ENCODE data around the gene CROCC2.

Gene CROCC2

DNA sequence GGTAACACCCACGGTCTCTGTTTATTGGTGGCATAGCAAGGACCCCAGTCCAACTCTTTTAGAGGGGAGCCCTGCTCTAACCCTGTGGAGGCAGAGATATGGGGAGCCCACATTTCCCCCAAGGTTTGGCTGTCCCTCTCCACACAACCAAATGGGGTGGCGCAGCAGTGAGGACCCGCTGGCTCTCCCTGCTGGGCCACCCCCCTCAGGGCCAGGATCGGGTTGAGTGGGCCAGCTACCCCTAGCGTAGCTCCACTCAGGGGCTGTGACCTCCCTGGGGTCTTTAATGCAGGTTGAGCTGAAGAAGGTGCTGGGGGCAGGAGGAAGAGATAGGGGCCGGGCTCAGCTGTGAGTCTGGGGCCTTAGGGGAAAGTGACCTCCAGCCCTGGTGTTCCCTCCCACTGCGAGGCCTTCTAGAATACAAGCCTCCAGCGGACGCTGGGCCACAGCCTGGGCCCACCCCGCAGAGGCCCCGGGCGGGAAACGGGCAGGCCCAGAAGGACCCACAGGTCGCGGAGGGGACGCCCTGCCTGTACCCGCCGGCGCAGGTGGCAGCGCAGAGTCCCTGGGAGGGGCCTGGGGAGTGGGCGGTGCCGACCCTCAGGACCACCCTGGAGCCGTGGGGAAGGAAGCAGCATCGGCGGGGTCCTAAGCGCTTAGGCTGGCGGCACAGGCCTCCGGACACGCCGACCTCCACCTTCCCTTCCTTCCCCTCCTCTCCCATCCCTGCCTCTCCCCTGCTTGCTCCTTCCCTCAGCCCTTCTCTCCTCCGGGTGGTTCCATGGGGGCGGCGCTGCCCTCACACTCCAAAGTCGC is 9.6 kb downstream of the CROCC2 start:
- Mint-ChIP-seq H3K27me3 (peaks cover 53% of the 10 kb centered on the region), H3K4me1 (ENCODE audit: low read depth) (no peaks in the 10 kb centered on the region), H3K36me3 (ENCODE audit: low read depth) (no peaks in the 10 kb centered on the region), H3K27ac (no peak overlapping the region), H3K9me3 (no peaks in the 10 kb centered on the region), H3K4me3 (no peak overlapping the region)
- intact Hi-C loops (cut with micrococcal nuclease): no loop called here

DNA sequence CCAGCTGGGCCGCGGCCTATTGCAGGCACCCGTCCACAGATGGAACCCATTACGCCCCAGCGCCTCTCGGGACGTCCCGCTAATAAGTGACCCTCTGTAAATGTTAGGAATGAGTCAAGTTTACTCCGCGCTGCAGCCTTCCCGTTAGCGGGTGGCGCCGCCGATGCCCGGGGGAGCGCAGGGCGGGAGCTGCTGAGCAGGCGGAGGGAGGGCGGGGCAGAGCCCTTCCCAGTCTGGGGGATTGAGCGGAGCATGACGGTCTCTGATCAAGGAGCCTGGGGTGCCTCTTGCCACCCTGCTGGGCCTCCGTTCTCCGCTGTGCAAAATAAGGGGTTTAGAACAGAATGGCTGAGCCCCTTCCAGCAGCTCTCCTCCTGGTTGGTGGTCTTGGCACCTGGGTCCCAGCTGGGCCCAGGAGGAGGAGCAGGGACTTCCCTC is 10.5 kb downstream of the CROCC2 start:
- Mint-ChIP-seq H3K4me1 (ENCODE audit: low read depth) (no peaks in the 10 kb centered on the region), H3K4me3 (no peak overlapping the region), H3K27me3 (peaks cover 50% of the 10 kb centered on the region), H3K9me3 (no peaks in the 10 kb centered on the region), H3K36me3 (ENCODE audit: low read depth) (no peaks in the 10 kb centered on the region), H3K27ac (no peak overlapping the region)
- intact Hi-C loops (cut with micrococcal nuclease): no loop called here

DNA sequence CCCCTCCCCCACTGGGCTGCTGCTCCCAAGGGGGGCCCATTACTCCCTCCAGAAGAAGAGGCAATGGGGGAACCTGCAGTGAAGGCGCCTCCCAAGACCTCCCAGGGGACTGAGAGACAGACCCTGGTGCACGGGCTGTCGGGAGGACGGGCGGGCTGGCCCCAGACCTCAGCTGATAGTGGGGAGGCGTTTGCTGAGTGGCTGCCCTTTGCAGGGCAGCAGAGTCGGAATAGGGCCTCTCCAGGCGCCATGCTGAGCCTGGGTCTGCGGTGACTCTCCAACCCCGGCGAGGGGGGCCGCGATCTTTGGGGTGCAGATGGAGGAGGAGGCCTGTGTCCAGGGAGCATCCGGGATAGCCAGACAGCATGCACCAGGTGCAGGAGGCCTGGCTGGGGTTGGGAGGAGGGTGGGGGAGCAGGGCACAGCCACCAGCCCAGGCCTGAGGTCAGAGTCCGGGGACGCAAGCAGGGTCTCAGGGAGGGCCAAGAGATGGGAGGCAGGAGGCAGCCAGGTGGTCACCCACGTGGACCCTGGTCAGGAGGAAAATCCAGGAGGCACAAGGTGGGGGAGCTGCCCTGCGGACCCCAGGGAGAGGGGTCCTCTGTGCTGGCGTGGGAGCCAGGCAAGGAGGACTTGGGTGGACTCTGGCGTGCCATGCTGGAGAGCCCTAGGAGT is 11.0 kb downstream of the CROCC2 start:
- Mint-ChIP-seq H3K27ac (no peak overlapping the region), H3K36me3 (ENCODE audit: low read depth) (no peaks in the 10 kb centered on the region), H3K27me3 (peaks cover 45% of the 10 kb centered on the region), H3K9me3 (no peaks in the 10 kb centered on the region), H3K4me3 (no peak overlapping the region), H3K4me1 (ENCODE audit: low read depth) (no peaks in the 10 kb centered on the region)
- intact Hi-C loops (cut with micrococcal nuclease): no loop called here

DNA sequence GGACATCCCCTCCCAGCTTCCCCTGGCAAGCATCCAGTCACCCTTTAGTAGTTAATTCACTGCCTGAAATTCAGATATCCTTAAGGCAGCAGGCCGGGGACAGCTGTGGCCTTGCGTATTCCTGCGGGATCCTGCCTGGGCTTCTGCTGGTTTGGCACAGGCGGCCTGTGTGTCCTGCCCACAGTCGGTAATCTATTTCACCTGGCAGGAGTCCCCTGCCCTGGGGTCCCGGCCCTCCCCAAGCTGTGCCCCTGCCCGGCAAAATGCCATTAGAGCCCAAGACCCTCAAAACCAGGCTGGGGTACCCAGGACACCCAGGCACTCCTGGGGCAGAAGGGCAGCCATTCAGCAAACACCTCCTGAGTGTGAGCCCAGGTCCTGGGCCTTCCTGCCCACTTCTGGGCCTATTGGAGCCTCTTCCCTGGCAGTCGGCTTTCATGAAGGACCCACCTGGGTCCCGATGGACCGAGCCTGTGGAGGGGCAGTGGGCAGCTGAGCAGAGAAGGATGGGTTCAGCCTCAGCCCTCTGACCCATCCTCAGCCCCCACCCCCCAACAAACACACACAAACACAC is 11.6 kb downstream of the CROCC2 start:
- Mint-ChIP-seq H3K36me3 (ENCODE audit: low read depth) (no peaks in the 10 kb centered on the region), H3K4me1 (ENCODE audit: low read depth) (no peaks in the 10 kb centered on the region), H3K27ac (no peak overlapping the region), H3K4me3 (no peak overlapping the region), H3K9me3 (no peaks in the 10 kb centered on the region), H3K27me3 (peaks cover 46% of the 10 kb centered on the region)
- intact Hi-C loops (cut with micrococcal nuclease): no loop called here

DNA sequence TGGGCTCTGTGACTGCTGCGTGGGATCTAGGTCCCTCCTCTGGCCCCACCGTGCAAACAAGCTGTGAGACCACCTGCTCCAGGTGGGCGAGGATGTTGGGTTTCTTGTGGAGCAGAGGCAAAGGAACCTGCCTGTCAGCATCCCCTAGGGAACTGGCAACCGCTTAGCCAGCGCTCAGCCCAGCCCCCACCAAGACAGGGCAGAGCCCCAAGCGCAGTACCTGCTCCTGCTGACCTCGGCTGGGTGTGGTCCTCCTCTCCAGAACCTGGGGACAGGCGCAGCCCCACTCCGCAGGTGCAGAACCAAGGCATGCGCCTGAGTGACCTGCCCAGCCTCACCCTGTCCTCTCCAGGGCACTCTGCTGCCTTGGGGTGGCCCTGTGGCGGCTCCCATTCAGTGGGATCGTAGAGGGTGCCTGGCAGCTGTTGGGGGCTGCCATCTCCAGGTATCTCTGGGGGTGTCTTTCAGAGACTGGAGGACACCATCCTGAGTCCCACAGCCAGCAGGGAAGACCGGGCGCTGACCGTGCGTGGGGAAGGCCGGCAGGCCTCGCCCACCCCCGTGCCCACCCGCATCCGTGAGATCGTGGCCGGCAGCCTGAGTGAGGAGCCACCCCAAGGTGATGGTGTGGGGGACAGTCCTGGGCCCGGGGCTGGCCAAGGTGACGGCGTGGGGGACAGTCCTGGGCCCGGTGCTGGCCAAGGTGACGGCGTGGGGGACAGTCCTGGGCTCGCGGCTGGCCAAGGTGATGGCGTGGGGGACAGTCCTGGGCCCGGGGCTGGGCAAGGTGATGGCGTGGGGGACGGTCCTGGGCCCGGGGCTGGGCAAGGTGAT is 12.3 kb downstream of the CROCC2 start:
- Mint-ChIP-seq H3K27me3 (peaks cover 42% of the 10 kb centered on the region), H3K36me3 (ENCODE audit: low read depth) (no peaks in the 10 kb centered on the region), H3K27ac (no peak overlapping the region), H3K4me3 (no peak overlapping the region), H3K4me1 (ENCODE audit: low read depth) (no peaks in the 10 kb centered on the region), H3K9me3 (no peaks in the 10 kb centered on the region)
- intact Hi-C loops (cut with micrococcal nuclease): no loop called here

DNA sequence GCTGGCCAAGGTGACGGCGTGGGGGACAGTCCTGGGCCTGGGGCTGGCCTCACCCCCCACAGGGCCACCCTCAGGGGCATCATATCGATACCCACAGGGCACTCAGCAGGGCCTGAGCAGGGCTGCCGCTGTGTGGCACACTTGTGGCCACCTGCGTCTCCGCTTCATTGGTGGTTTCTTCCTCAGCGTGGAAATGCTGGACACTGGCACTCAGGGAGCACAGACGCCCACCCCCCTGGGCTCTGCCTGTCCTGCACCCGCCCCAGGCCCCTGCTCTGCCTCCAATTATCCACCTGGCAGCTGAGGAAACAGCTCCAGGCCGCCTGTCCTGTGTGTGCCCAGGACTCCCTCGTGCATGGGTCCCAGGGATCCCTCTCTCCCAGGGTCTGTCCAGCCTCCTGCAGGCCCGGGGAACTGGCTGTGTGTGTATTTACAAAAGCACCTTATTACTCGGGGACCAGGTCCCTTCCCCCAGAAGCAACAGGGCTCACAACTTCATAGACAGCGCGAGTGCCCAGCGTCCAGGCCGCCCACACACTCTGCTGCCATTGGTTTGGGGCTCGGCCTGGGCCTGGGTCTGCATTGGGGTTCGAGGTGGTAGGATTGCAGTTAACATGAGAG is 13.1 kb downstream of the CROCC2 start:
- Mint-ChIP-seq H3K4me1 (ENCODE audit: low read depth) (no peaks in the 10 kb centered on the region), H3K36me3 (ENCODE audit: low read depth) (no peaks in the 10 kb centered on the region), H3K27ac (no peak overlapping the region), H3K9me3 (no peaks in the 10 kb centered on the region), H3K4me3 (no peak overlapping the region), H3K27me3 (peaks cover 36% of the 10 kb centered on the region)
- intact Hi-C loops (cut with micrococcal nuclease): no loop called here

DNA sequence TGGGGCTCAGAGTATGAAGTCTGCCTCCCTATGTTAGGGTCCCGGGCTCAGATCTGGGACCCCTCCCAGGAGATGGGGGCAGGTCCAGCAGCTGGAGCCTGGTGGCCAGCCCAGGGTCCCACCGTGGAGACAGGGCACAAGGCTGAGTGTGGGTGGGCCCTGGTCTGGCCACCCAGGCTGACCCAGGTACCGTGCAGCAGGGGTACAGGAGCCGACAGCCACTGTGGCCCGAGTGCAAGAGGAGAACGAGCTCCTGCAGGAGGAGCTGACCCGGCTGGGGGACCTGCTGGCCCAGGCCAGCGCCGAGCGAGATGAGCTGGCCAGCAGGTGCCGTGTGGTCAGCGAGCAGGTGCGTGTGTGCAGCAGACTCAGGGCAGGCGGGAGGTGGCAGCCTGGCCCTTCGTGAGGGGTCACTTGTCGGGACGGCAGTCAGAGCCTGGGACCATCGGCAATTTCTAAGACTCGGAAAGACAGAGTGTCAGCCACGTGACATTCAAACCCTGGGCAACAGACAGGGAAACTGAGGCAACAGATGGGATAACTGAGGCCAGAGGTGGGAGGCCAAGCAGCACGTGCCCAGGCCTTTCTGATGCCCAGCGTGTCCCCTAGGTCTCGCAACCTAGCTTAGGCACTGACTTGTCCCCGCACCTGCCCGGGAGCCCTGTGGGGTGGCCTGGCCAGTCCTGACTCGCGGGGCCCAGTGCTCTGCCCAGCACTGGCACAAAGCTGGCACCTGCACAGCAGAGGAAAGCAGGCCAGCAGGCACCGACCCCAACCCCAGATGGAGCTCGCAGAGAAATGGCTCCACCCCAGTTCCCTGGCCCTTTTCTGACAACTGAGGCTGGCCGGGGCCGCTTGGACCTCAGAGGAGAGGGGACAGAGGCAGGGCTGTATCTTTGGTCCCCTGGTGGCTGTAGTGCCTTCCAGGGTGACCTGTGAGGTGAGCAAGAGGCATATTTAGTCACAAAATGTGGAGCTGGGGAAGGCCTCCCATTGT is 13.9 kb downstream of the CROCC2 start:
- intact Hi-C loops (cut with micrococcal nuclease): no loop called here
- H3K27me3 Mint-ChIP-seq: peaks cover 28% of the 10 kb centered on the region

DNA sequence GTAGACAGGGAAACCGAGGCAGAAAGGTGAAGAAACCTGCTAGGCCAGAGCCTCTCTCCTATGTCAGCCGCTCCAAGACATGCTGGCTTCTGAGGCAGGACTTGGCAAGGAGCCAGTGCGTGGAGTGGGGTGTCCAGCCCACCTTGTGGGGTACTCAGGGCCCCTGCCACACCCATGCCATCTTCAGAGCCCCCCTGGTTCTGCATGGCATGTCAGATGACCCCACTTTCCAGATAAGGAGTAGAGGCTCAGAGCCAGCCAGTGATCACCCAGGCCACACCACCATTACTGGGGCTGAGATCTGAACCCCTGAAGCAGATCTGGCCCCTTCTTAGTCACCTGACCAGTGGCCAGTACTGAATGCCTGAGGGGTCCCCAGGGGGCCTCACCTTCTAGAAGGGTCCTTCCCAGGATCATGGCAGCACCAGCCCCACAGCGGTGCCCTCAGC is 14.7 kb downstream of the CROCC2 start:
- Mint-ChIP-seq H3K27ac (no peak overlapping the region), H3K27me3 (peaks cover 20% of the 10 kb centered on the region), H3K36me3 (ENCODE audit: low read depth) (no peaks in the 10 kb centered on the region), H3K4me1 (ENCODE audit: low read depth) (no peaks in the 10 kb centered on the region), H3K4me3 (no peak overlapping the region), H3K9me3 (no peaks in the 10 kb centered on the region)
- intact Hi-C loops (cut with micrococcal nuclease): no loop called here

More for the DNA sequence above, 13.9 kb downstream of the CROCC2 start:
- H3K4me1 Mint-ChIP-seq (ENCODE audit: low read depth): no peaks in the 10 kb centered on the region
- no peak overlapping the region for H3K4me3 Mint-ChIP-seq
- no peak overlapping the region for H3K27ac Mint-ChIP-seq
- no peaks in the 10 kb centered on the region for H3K36me3 Mint-ChIP-seq (ENCODE audit: low read depth)
- no peaks in the 10 kb centered on the region for H3K9me3 Mint-ChIP-seq

DNA sequence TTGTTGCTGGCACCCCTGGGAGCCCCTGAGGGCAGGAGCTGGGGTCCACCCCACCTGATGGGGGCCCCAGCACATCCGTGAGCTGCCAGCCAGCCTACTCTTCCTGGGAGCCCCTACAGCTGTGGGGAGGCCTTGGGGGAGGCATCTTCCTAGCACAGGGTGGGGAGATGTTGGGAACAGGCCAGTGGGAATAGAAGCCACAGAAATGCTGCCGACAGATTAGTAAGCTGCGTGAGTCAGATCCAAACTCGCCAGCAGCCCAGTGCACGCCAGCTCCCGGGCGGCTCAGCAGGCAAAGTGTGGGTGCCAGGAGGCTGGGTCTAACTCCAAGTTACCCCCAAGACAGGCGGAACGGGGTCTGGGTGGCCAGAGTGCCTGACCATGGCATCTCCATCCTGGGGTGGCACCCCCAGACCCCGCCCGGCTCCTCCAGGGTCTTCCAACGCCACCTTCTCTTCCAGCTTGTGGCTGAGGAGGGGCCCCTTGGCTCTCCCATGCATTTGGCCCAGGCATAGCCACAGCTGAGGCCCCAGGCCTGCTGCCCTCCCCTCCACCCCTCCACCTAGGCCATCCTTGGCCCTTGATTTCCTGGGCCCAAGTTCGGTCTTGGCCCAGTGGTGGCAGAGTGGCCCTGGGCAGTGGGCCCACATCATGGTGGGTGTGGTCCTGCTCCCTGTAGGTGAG is 15.3 kb downstream of the CROCC2 start:
- intact Hi-C loops (cut with micrococcal nuclease): no loop called here
- Mint-ChIP-seq H3K4me1 (ENCODE audit: low read depth) (no peaks in the 10 kb centered on the region), H3K27me3 (peaks cover 16% of the 10 kb centered on the region), H3K36me3 (ENCODE audit: low read depth) (no peaks in the 10 kb centered on the region), H3K27ac (no peak overlapping the region), H3K9me3 (no peaks in the 10 kb centered on the region), H3K4me3 (no peak overlapping the region)

DNA sequence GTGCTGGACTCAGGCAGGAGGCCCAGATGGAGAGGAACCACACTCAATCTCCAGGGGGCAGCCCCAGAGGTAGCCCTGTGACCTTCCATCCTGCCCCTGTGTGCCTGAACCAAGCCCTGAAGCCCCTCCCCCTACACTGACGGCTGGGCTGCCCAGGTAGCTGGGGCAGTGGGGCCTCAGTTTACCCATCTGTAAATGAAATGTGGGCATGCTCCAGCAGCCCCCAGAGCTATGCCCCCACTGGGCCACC is 15.8 kb downstream of the CROCC2 start:
- H3K4me1 Mint-ChIP-seq (ENCODE audit: low read depth): peaks cover 1% of the 10 kb centered on the region
- no peaks in the 10 kb centered on the region for H3K36me3 Mint-ChIP-seq (ENCODE audit: low read depth)
- H3K4me3 Mint-ChIP-seq: no peak overlapping the region
- intact Hi-C loops (cut with micrococcal nuclease): no loop called here
- no peak overlapping the region for H3K27ac Mint-ChIP-seq
- H3K9me3 Mint-ChIP-seq: no peaks in the 10 kb centered on the region
- peaks cover 11% of the 10 kb centered on the region for H3K27me3 Mint-ChIP-seq

DNA sequence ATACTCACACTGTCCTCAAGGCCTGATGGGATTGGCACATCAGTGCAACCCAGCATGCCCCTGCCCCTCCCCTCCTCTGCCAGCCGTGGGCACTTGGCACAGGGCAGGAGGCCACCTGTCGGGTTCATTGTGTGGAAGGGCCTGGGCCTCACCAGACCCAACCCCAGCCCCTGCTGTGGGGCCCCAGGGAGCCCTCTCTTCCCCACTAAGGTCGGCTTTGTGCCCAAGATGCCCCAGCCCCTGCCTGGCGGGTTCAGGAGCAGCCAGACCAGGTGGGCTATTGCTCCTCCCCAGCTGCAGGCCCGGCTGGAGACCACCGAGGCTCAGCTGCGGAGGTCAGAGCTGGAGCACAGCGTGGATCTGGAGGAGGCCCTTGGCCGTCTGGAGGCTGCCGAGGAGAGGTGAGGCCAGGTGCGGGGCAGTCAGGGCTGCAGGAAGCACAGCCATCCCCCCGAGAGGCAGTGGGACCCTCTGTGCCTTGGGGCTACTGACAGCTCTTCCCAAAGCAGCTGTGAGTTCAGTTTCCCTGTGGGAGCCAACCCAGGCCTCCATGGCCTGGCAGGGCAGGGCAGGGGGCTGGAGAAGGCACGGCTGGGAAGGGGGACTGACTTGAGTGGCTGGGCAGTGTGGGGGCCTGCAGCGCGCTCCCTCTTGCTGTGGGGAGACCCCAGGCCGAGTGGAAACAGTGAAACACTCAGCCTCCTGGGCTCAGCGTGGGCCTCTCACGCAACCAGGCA is 16.3 kb downstream of the CROCC2 start:
- Mint-ChIP-seq H3K4me3 (no peak overlapping the region), H3K4me1 (ENCODE audit: low read depth) (peaks cover 5% of the 10 kb centered on the region), H3K36me3 (ENCODE audit: low read depth) (no peaks in the 10 kb centered on the region), H3K9me3 (no peaks in the 10 kb centered on the region), H3K27me3 (peaks cover 6% of the 10 kb centered on the region), H3K27ac (no peak overlapping the region)
- intact Hi-C loops (cut with micrococcal nuclease): no loop called here

DNA sequence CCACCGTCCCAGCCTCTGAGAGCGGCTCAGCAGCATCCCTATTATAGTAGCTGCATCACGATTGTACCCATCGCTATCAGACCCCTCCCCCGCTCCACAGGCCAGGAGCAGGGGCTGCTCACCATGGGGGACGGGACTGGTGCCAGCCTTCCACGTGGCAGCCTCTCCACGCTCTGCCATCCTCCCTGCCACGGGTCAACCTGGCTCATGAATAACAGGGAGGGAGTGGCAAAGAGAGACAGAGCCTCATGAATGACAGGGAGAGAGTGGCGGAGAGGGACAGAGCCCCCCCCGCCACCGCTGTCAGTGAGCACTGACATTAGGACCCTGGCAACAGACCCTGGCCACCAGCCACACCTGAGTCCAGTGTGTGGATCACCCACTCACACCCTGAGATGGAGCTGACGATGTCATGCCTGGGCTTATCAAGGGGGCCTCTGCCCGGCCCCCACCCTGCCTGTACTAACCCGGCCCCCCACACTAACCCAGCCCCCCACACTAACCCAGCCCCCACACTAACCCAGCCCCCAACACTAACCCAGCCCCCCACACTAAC is 16.9 kb downstream of the CROCC2 start:
- Mint-ChIP-seq H3K36me3 (ENCODE audit: low read depth) (no peaks in the 10 kb centered on the region), H3K4me3 (no peak overlapping the region), H3K9me3 (no peaks in the 10 kb centered on the region), H3K27ac (no peak overlapping the region), H3K4me1 (ENCODE audit: low read depth) (peaks cover 5% of the 10 kb centered on the region), H3K27me3 (peaks cover 5% of the 10 kb centered on the region)
- intact Hi-C loops (cut with micrococcal nuclease): no loop called here
